ENCODE results near the gene NBEAL2.

- no peak for TF ChIP-seq POLR2A (IDR thresholded peaks at IDR 0.05)
- no peak for TF ChIP-seq CTCF (IDR thresholded peaks at IDR 0.05)
Measured at GRCh38 chr3:47028667-47029066, 49.2 kb downstream of the NBEAL2 start.
